Spleen (tissue), 11 donors: ENCODE data around the gene SIRT7. TPM values are rescaled to one million over a fixed set of nuclear protein-coding genes. Genes with fewer than 3 reads are reported as not detected.

Source experiments
- DNase-seq: peaks from one replicate; pipeline ENCODE4 v3.0.0-alpha.2; 2020
- H3K27ac ChIP-seq, 8 donors: fragments of 200-600 bp; sonication (generic) in 7 of 8; 1 replicate in 4 of 8; 2 replicates in 4 of 8; pipeline versions ENCODE4 v1.5.0 to v1.8.0; 2016 to 2021; ENCODE audit warnings: inconsistent platforms in 4 of 8, mild to moderate bottlenecking in 4 of 8, moderate library complexity in 1 of 8
- H3K27me3 ChIP-seq, 7 donors: fragments of 200-600 bp; sonication (generic) in 6 of 7; replicated peaks in 1 of 7; 1 replicate in 4 of 7; 2 replicates in 3 of 7; pipeline versions ENCODE4 v1.5.0 to v1.8.0; 2016 to 2021; ENCODE audit warnings: inconsistent platforms in 3 of 7, mild to moderate bottlenecking in 1 of 7
- H3K36me3 ChIP-seq, 6 donors: fragments of 200-600 bp; sonication (generic) in 5 of 6; 1 replicate in 4 of 6; 2 replicates in 2 of 6; pipeline versions ENCODE4 v1.5.0 to v1.8.0; 2016 to 2021; ENCODE audit warnings: inconsistent platforms in 2 of 6
- H3K4me1 ChIP-seq, 6 donors: fragments of 200-600 bp; sonication (generic) in 5 of 6; 1 replicate in 3 of 6; 2 replicates in 3 of 6; pipeline versions ENCODE4 v1.5.0 to v1.8.0; 2016 to 2021; ENCODE audit warnings: inconsistent platforms in 3 of 6
- H3K4me3 ChIP-seq, 8 donors: fragments of 200-600 bp; sonication (generic) in 7 of 8; 1 replicate in 4 of 8; 2 replicates in 4 of 8; pipeline versions ENCODE4 v1.5.0 to v1.8.0; 2016 to 2021; ENCODE audit warnings: inconsistent platforms in 4 of 8, mild to moderate bottlenecking in 4 of 8, moderate library complexity in 2 of 8
- H3K9me3 ChIP-seq, 8 donors: fragments of 200-600 bp; sonication (generic) in 7 of 8; 1 replicate in 4 of 8; 2 replicates in 4 of 8; pipeline versions ENCODE4 v1.5.0 to v1.8.0; 2016 to 2021; ENCODE audit warnings: inconsistent platforms in 4 of 8
- POLR2A ChIP-seq, 3 donors: fragments of 450-650 bp; IDR thresholded peaks; one replicate each; pipeline ENCODE4 v1.5.1; 2017; ENCODE audit warnings: antibody characterized with exemption in 3 of 3, mild to moderate bottlenecking in 1 of 3
- POLR2AphosphoS5 ChIP-seq, 3 donors: sonication (generic); formaldehyde crosslinking; IDR thresholded peaks; one replicate each; pipeline ENCODE4 v1.5.1; 2017; ENCODE audit warnings: antibody characterized with exemption in 3 of 3
- WGBS, 5 donors: extraction: QIAGEN DNeasy Blood & Tissue Kit in 3 of 5; methylation state at CpG; one replicate each; pipeline versions ENCODE4 v1.1.5 to v1.1.7; 2013 to 2018; 5-methylcytosine and 5-hydroxymethylcytosine counted together
- intact Hi-C: fragments of 100-400 bp; cut with DNase I; formaldehyde crosslinking; loops from one replicate; pipeline ENCODE4 v1.15.0; 2023; ENCODE audit warnings: low total_unique reads
- polyA plus RNA-seq, 3 donors: library from polyadenylated mRNA; stranded (reverse); fragments of 200-250 nt; gene quantifications; one replicate each; pipeline ENCODE4 v1.2.1, GENCODE V29; 2013
- total RNA-seq, 7 donors: library from RNA; depleted of rRNA in 3 of 7; stranded (reverse); fragments of >200 nt in 3 of 7; fragmentation: NEBNext Ultra II Directional in 4 of 7; extraction: Animal tissue kit (Norgen Biotek cat#: 25700) in 4 of 7; gene quantifications; one replicate each; pipeline versions ENCODE4 v1.1.0 to v1.2.1, GENCODE V29; 2016 to 2021
- TF ChIP-seq, protein P1 (sequence below), 11 experiments: fragments of 200-600 bp in 7 of 11; fragments of 450-650 bp in 4 of 11; sonication (generic) in 4 of 11; IDR thresholded peaks in 8 of 11; conservative IDR thresholded peaks in 3 of 11; 1 replicate in 7 of 11; 2 replicates in 4 of 11; pipeline versions ENCODE4 v1.4.0 to v1.8.0; 2016 to 2021; ENCODE audit warnings: antibody characterized with exemption in 11 of 11, inconsistent platforms in 4 of 11, mild to moderate bottlenecking in 1 of 11
- donor health status: healthy with polysubstance abuse.
- donor health status: DM: no; HTN: no; CAD: no; lungs with moderate emphysema.
- donor health status: DM: no; HTN: no; CAD: no.
- donor health status: Bipolar disorder and iron deficiency.
- donor health status: healthy.
- donor health status: DM: no; HTN: no; CAD: no.
- donor health status: DM: yes; HTN: yes; CAD: no.

SIRT7 gene
- total and polyA plus RNA-seq, 10 donors, result 28.5 to 54.5 (median 39.1) TPM

DNA sequence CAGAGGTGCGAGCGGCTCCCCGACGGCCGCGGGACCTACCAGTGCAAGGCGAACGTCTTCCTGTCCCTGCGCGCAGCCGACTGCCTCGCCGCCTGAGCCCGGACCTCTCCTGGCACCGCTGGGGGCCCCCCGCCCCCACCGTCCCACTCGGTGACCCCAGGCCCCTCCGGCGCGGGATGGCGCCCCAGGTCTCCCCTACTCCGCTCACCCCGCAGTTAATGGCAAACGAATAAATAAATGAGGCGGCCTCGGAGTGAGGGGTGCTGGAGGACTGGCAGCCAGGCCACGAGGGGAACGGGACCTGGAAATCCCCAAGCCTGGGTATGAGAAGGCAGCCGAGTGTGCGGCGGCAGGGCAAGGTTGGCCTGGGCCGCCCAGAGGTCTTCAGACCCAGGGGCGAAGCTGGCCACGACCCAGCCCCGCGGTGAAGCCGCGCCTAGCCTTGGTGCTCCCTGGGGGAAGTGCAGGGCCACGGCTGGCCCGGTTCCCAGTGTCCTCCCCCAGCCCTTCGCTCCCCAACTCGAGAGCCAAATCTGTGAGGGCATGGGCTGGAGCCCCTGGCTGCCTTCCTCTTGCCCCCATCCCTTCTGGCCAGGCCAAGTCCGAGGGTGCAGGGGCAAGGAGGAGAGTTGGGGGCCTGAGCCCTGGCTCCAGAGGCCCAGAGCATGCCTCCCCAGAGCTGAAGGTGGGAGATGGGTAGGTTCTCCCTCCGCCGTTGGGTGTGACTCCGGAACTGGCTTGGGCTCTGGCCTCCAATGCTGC lies 15.1 kb downstream of the SIRT7 start:
- H3K27me3 ChIP-seq, result peaks cover 0 to 29% (median 16%) of the 10 kb centered on the region in 7 donors
- peak overlapping the region in 1 of 8 donors; percentile 1 for H3K27ac ChIP-seq
- 35 to 48% (median 42%) methylated on average over 25 to 47 of the region's 47 CpGs for WGBS, 5 donors
- H3K9me3 ChIP-seq, result no peaks in the 10 kb centered on the region
- peaks cover 0 to 24% (median 18%) of the 10 kb centered on the region in 6 donors for H3K4me1 ChIP-seq
- H3K36me3 ChIP-seq, result peaks cover 0 to 79% (median 40%) of the 10 kb centered on the region in 6 donors
- no peak for TF ChIP-seq POLR2A (IDR thresholded peaks at IDR 0.05)
- TF ChIP-seq, protein P1, sequence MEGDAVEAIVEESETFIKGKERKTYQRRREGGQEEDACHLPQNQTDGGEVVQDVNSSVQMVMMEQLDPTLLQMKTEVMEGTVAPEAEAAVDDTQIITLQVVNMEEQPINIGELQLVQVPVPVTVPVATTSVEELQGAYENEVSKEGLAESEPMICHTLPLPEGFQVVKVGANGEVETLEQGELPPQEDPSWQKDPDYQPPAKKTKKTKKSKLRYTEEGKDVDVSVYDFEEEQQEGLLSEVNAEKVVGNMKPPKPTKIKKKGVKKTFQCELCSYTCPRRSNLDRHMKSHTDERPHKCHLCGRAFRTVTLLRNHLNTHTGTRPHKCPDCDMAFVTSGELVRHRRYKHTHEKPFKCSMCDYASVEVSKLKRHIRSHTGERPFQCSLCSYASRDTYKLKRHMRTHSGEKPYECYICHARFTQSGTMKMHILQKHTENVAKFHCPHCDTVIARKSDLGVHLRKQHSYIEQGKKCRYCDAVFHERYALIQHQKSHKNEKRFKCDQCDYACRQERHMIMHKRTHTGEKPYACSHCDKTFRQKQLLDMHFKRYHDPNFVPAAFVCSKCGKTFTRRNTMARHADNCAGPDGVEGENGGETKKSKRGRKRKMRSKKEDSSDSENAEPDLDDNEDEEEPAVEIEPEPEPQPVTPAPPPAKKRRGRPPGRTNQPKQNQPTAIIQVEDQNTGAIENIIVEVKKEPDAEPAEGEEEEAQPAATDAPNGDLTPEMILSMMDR (IDR thresholded peaks at IDR 0.05 in 8 of 11, conservative IDR thresholded peaks at IDR 0.05 in 3 of 11), result no peak
- peak in 2 of 3 donors; percentile 9 to 49 for TF ChIP-seq POLR2AphosphoS5 (IDR thresholded peaks at IDR 0.05)
- intact Hi-C loops, result no loop called here
- H3K4me3 ChIP-seq, result peak overlapping the region in 6 of 8 donors; percentile 1 to 63 (median 28)
- no peak for DNase-seq

DNA sequence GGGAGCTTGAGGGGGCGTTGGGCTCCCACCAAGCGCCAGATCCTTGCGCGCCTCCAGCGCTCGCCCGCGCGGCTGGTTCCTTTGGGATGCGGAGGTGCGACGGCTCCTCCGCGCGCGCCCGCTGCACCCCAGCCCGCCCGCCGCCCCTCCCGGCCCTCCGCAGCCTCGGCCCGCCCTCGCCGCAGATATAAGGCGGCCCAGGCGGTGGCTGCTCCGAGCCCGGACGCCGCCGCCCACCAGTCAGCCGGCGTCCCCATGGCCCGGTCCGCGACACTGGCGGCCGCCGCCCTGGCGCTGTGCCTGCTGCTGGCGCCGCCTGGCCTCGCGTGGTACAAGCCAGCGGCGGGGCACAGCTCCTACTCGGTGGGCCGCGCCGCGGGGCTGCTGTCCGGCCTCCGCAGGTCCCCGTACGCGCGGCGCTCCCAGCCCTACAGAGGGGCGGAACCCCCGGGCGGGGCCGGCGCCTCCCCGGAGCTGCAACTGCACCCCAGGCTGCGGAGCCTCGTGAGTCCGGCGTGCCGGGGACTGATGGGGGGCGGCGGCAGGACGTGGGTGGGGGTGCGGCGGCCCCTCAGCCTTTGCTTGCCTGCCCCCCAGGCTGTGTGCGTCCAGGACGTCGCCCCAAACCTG lies 15.8 kb downstream of the SIRT7 start, which contains the start of gene NPB:
NPB (plus strand) TSS at position 216 of the 630 bp plus-strand sequence; CDS start at position 256, 40 bp downstream.
- TF ChIP-seq POLR2AphosphoS5 (IDR thresholded peaks at IDR 0.05), result no peak
- TF ChIP-seq, protein P1 (IDR thresholded peaks at IDR 0.05 in 8 of 11, conservative IDR thresholded peaks at IDR 0.05 in 3 of 11), result no peak
- TF ChIP-seq POLR2A (IDR thresholded peaks at IDR 0.05), result no peak
- Histone ChIP-seq H3K27me3 (peaks cover 0 to 29% (median 16%) of the 10 kb centered on the region in 7 donors), H3K36me3 (peaks cover 0 to 79% (median 41%) of the 10 kb centered on the region in 6 donors), H3K27ac (peak within 1 kb of the TSS in 1 of 8 donors; percentile 1), H3K4me1 (peaks cover 0 to 24% (median 18%) of the 10 kb centered on the region in 6 donors), H3K9me3 (no peaks in the 10 kb centered on the region), H3K4me3 (peak within 1 kb of the TSS in 7 of 8 donors; percentile 1 to 63 (median 25))
- intact Hi-C loops, result no loop called here
- 1 to 5% (median 2%) methylated on average over 53 to 79 of the region's 79 CpGs; no CpG with 5 or more reads in 1 of the 5 donors for WGBS, 5 donors
- no peak for DNase-seq

DNA sequence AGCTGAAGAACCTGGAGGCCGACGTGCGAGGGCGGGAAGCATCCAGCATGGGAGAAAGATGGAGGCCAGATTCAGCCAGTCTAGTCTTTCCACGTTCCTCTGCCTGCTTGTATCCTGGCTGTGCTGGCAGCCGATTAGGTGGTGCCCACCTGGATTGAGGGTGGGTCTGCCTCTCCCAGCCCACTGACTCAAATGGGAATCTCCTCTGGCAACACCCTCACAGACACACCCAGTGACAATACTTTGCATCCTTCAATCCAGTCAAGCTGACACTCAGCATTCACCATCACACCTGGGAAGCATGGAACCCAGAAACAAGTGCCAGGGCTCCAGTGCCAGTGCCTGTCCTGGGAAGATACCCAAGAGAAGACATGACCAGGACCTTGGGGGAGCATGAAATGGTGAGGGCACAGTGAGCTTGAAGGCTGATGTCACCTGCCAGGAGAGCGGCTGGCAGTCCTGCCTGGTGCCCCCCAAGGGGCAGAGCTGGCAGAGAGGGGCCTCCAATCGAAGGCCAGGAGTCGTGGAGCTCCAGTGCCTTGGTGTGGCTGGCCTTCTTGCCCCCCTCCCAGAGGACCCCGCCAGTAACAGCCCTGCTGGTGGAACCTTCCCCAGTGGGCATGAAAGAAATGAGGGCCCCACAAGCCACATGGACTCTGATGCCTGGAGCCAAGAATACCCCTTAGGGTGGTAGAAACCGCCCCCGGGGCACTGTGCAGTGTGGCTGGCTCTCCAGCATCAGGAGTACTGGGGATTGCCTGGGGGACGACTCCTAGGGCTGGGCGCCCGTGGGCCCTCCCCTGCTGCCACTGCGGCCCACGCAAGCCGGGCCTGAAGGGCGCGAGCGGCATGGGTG lies 16.6 kb downstream of the SIRT7 start:
- peaks cover 0 to 24% (median 18%) of the 10 kb centered on the region in 6 donors for H3K4me1 ChIP-seq
- H3K4me3 ChIP-seq, result peak overlapping the region in 6 of 8 donors; percentile 4 to 63 (median 24)
- peaks cover 0 to 79% (median 45%) of the 10 kb centered on the region in 6 donors for H3K36me3 ChIP-seq
- peaks cover 0 to 29% (median 16%) of the 10 kb centered on the region in 7 donors for H3K27me3 ChIP-seq
- intact Hi-C loops, result no loop called here
- DNase-seq, result no peak
- H3K9me3 ChIP-seq, result no peaks in the 10 kb centered on the region
- TF ChIP-seq, protein P1 (IDR thresholded peaks at IDR 0.05 in 8 of 11, conservative IDR thresholded peaks at IDR 0.05 in 3 of 11), result no peak
- no peak for TF ChIP-seq POLR2A (IDR thresholded peaks at IDR 0.05)
- no peak for TF ChIP-seq POLR2AphosphoS5 (IDR thresholded peaks at IDR 0.05)
- H3K27ac ChIP-seq, result peak overlapping the region in 1 of 8 donors; percentile 1
- 53 to 91% (median 55%) methylated on average over 9 to 21 of the region's 21 CpGs for WGBS, 5 donors
